GM19239 (cell line): ENCODE measurements around the gene PRKN.

Experiments used
- DNase-seq: peaks from one replicate; pipeline ENCODE4 v3.0.0; 2011; ENCODE audit warnings: low spot score; ENCODE audit not compliant: insufficient read length
- FAIRE-seq: peaks from 2 replicates; lab custom pipeline; 2011; peaks lifted over from hg19 to GRCh38; lab: Jason Lieb, UNC

The PRKN gene

DNA sequence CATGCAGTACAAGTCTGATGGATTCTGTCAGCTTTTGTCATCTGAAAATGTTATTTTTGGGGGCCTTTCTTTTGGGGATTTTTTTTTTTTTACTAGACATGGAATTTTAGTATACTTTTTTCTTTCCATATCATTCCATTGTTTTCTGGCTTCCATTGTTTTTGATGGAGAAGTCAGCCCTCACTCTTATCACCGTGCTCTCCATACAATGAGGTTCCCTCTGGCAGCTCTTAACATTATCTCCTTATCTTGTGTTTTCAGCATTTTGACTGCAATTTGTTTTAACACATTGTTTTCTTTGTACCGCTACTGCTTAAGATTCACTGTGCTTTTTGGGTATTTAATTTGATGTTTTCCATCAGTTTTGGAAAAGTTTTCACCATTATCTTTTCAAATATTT, 1262.2 kb downstream of the PRKN start:
- no peak for DNase-seq
- FAIRE-seq: no peak

DNA sequence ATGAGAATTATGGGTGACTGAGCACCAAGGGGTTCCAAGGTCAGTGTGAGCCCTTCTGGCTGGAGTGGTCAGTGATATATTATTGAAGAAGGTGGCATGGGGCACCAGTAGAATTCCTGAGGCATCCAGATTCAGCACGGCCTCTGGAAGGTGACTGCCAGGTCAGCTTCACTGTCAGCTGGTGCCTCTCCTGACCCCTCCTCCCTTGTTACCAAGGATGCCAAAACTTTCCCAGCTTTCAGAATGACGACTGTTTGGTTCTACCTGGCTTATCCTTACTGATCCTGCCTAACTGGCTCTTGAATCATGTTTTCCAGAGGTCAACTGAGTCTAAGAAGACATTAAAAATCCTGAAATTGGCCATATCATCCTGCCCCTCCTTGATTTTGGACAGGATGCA, 1264.5 kb downstream of the PRKN start:
- no peak for FAIRE-seq
- DNase-seq: no peak

DNA sequence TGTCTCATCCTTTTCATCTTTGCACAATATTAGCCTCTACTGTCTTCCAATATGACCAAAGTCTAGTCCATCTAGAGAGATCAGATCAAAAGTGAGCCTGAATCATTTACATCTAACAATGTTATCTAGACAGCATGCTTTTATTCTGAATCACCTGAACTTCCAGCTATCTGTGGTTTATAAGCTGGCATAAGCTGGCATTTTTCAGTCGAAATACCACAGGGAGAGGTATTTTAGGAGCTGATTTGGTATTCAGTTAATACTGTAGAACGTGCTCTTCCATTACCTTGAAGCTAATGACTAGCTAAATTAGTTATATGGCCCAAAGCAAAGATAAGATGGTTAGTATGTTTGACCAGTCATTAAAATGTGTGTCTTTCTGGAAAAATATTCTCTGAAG, 1265.4 kb downstream of the PRKN start:
- DNase-seq (no peak), FAIRE-seq (no peak)

DNA sequence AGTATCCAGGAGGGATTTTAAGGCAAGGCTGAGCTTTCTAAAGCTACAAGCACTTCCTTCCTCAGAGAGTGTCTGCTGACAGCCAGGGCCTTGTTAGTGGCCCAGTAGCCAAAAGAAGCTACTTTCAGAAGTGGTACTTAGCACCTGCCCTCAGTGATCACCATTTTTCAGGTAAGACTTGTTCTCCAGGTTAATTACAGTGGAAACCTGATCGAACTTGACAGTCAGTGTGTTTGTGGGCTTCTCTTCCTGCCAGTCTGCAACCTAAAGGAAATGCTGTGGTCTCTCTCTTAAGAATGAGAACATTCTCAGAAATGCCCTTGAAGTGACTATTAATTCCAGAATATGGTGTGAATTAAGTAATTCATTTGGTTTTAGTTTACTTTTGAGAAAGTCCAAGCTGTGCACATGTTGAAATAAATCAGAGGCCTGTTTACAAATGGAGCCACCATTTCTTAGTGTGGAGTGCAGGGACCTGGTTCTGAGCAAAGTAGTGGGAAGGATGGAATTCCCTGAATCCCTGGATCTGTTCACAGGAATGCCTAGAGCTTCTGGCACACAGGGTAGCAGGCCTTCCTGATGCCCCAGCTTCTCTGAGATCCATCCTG, 1268.5 kb downstream of the PRKN start:
- FAIRE-seq: no peak
- DNase-seq: no peak

DNA sequence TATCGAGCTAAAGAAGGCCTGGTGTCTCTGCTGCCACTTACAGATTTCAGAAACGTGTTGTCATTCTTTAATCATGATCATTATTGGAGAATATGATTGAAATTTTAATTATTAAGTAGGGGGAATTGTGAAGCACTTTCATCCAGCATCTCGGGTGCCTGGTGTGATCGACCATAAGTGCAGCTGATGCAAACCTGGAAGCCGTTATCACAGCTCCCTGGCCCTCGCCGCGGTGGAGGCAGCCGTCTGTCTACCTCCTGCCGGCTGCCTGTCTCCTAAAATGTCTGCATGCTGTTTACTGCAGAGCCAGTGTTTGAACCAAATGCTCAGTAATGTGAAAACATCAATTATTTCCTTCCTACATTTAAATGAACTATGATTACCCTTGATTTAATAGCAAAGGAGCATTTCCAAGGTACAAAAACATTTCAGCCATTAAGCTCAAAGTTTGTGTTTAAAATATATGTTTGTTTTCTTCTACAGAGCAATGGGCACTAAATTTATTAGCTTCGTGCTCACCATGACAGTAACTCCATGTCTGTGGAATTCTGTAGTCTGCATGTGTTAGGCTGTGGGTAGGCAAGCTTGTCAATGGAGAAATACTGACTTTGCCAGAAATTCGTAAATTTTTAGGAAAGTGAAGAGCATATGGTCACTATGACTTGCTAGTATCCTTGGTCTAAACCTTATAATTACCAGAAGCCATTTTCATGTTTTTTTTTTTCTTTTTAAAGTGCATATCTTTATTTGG, 1269.2 kb downstream of the PRKN start:
- FAIRE-seq: no peak
- no peak for DNase-seq

DNA sequence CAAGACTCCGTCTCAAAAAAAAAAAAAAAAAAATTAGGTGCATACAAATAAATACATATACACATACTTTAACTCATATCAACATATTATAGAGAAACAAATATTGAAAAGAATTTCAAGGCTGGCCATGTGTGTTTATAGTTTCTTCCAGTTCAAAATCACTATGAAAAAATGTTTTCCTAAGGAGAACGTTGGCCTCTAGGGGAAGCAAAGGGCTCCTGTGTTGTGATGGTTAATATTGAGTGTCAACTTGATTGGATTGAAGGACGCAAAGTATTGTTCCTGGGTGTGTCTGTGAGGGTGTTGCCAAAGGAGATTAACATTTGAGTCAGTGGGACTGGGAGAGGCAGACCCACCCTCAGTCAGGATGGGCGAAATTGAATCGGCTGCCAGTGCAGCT, 1271.7 kb downstream of the PRKN start:
- FAIRE-seq: no peak
- no peak for DNase-seq

DNA sequence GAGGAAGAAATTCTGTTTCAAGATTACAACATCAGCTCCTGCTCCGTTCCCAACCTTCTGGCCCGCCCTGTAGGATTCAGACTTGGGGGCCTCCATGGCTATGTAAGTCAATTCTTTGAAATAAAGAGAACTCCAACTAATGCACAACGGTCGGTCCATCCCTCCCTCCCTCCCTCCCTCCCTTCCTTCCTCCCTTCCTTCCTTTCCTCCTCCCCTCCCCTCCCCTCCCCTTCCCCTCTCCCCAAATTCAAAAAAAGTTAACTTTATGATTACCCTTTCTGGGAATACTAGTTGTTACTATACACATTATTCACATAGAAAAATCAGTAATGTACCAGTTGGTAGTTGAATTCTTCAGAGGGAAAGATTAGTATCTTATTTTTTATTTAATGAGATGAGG, 1274.0 kb downstream of the PRKN start:
- DNase-seq (no peak), FAIRE-seq (no peak)

DNA sequence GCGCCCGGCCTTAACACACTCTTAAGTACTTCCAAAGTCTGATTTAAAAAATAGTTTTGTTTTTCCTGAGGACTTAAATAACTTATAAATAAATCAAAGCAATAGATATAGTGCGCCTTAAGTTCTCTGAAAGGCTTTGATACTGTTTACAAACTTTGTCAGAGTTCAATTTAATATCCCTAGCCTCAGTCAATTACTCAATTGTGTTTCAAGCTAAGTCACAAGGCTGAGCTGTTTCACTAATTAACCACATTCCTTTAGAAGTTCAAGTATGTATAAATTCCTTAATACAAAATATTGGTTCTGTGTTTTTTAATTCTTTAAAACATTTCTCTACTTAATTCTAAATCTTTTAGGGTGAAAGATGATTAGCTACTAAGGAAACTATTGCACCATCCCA, 1275.3 kb downstream of the PRKN start:
- DNase-seq (no peak), FAIRE-seq (no peak)

DNA sequence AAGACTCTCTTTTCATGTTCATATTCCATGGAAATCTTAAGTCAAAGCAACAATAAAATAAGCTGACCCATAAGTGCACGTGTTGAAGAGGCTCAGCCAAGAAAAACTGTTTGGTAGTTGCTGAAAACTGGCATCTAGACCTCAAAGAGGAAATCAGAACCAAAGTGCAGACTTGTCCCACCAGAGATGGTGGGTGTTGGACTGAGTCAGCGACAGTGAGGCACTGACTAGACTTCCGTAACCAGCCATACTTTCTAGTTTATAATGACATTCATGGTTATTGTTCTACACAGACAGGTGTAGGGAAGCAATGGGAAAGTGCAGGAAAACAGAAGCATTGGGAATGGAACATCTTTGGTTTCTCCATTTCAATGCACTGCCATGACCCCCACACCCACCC, 1278.0 kb downstream of the PRKN start:
- DNase-seq (no peak), FAIRE-seq (no peak)

DNA sequence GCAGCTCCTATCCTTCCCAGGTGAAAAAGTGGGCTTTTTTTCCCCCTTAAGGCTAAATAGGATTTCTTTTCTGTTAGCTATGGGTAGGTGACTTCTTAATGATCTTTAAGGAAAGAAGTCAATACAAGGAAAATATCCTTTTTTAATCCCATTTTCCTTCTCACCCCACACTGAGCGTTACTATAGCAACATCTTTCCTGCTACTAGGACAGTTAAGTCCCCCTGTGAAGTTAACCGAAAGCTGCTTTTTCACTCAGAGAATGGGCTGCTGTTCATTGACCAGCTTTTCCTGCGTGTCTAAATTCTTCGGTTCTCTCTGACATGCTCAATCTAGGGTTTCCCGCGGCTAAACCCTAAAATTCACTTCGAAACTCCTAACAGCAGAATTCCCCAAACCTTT, 1280.6 kb downstream of the PRKN start:
- FAIRE-seq (no peak), DNase-seq (no peak)

DNA sequence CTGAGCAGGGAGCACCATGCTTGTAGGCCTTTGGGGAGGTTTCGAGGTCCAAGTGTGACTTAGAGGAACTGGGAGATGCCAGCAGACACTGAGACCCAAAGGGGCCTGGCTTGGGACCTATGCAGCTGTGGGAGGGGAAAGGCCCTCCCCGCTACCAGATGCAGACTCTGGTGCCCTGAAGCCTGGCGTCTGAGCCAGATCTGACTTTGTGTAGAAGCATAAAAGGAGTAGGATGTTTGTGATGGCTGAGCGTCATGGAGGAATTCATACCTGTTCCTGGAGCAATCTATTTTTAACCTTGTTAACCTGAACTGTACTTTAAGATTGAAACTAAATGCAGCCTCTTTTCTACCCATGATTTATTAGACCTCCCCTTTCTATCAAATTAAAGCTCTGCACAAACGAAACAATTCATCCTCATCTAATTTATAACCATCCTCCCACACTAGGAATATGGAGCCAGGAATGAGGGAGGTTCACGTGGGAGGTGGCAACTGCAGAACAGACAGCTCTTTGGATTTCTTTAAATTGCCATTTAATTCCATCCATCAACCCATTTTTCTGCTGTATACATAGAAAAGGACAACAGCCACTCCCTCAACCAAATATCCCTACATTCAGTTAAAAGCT, 1281.2 kb downstream of the PRKN start:
- no peak for FAIRE-seq

DNA sequence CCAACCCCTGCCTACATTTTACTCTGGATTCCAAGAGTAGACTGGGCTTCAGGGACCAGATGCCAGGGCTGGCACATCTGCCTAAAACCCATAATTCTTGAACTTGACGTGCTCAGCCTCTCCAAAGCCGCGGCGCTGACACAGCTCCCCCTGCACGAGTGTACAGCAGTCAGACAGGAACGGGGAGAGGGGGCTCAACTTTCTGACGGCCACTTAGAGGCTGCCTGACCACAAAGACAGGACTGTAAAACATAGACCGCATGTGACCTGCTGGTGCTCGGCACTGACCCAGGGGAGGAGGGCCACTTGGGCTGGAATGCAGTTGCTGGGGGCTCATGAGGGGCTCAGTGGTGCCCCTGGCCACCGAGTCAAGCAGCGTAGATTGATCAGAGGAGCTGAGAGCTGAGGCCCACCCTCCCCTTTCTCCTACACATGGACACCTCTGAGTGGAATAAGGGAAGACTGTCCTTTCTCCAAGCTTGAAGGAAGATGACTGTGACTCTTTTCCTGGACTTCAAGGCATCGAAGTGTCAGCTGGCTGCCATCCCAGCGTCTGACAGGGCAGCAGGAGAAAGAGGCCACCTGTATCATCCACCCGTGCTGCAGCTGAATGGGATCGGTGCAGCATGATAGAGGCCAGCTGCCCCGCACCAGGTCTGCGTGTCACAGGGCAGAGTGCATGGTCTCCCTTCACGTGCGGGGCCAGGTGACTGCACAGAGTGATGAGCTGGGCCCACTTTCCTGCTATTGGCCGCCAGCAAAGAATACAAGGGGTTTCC, 1282.4 kb downstream of the PRKN start:
- DNase-seq (no peak), FAIRE-seq (no peak)

More for the DNA sequence above, 1281.2 kb downstream of the PRKN start:
- DNase-seq: no peak

DNA sequence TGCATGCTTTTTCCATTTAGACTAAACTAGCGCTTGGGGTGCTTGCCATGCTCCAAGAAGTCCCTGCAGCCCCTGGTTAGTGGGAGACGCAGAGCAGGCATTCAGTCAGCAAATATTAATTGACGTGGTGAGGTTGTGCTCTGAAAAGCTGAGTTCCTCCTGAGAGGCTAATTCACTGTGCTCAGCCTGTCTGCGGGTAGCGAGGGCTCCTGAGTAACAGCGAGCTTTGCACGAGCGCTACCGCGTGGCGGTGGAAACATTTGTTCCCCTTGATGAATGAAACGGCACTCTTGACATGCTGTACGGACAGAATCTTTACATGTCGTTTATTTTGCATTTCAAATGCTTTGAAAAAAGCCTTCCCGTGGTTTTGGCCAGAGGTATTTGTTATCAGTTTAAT, 1283.1 kb downstream of the PRKN start:
- FAIRE-seq: no peak
- DNase-seq: no peak

DNA sequence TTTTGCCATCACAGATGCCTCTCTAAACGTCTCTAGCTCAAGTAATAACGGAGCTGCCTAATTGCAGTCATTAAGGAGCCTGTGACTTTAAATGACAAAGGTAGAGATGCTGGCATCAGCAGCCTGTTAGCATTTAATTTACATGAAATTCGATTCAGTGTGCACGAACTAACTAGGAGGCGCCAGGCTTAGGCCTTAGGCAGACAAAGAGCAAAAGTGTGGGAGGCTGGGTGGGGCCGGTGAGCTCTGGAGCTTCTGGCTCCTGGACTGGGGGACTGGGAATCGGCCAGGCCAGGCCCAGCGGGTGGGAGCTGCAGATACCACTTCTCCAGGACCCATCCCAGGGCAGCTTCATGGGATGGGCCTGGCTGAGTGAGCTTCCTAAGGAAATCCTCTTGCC, 1283.7 kb downstream of the PRKN start:
- DNase-seq: no peak
- no peak for FAIRE-seq

DNA sequence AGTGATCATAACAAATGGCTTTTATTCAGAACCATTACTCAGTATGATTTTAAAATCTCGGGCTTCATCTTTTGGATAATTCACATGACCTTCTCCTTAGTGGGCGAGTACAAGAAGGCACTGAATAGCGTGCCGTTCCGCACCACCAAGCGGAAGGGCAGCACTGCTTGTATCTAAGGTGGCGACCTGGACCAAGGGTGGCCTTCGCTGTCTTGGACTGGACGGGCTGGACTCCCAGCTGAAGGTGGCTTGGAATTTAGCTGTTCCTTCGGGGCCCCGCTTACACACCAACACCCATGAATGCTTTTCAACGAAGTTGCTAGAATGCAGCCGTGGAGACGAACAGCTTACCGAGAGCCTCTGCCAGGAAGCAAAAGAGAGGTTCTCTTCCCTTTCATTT, 1285.1 kb downstream of the PRKN start:
- FAIRE-seq (no peak), DNase-seq (no peak)

DNA sequence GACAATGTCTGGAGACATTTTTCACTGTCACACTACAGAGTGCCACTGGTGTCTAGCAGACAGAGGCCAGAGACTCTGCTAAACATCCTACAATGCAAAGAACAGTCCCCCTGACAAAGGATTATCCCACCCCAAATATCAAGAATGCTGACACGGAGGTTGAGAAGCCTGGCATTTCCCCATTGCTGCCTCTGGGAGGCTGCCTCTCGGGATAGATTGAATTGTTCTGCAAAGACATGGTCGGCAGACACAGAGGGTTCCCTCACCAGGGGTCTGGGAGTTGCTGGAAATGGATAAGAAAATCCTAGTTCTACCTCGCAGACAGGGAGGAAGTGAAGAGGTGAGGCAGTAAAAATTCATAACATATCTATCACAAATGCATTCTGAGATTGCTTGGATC, 1287.3 kb downstream of the PRKN start:
- DNase-seq (no peak), FAIRE-seq (no peak)

DNA sequence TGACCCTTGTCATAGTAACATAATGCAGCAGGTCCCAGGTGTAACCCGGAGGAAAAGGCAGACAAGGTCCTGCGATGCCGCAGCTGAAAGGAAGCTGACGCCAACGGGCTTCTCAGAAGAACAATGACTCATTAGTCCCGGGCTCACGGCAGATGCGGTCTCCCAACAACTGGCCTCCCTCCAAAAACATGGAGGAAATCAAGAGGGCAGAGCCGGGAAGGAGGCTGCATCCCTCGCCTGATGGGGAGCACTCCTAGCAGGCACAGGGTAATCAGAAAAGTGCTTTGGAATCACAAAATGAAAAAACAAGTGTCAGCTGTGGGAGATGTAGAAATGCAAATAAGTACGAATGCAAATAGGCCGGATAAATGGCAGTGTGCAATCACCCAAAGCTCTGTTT, 1288.5 kb downstream of the PRKN start:
- no peak for FAIRE-seq
- DNase-seq: no peak

DNA sequence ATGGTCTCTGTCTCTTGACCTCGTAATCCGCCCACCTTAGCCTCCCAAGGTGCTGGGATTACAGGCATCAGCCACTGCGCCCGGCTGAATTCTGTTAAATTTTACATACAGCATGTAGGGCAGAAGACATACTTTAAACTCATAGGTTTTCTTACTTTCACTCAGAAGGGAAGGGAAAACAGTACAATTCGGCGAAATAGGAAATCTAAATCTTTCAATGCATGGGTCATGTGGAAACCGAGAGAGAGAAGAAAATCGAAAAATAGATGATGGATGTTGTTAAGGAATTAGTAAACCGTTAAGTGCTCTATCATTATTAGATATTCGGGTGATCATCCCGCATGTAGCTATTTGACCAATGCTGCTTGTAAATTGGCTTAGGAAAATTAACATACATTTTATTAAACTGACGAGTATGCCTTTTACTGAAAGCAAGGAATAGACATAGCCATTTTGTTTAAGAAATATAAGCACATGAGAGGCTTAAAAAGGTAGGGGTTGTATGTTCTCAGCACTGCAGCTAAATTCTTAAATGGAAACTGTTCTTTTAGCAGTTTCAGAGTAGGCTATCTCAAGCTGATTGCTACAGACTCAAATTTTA, 1289.0 kb downstream of the PRKN start:
- FAIRE-seq: no peak

DNA sequence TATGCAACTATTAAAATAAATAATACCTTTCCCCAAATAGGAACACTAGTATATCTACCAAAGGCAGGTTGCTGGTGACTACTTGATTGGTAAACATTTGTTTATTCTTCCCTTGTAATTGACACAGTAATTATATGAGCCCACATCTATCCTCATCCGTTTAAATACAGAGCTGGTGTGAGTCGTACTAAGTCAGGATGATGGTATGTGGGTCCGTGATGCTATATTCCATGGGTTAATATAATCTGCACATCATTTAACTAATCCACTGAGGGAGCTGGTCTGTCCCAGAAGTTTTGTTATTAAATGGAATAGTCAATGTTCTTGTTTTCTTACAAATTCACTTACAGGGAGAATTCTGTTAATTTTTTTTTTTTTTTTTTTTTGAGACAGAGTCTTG, 1289.7 kb downstream of the PRKN start:
- DNase-seq (no peak), FAIRE-seq (no peak)

More for the DNA sequence above, 1289.0 kb downstream of the PRKN start:
- no peak for DNase-seq

DNA sequence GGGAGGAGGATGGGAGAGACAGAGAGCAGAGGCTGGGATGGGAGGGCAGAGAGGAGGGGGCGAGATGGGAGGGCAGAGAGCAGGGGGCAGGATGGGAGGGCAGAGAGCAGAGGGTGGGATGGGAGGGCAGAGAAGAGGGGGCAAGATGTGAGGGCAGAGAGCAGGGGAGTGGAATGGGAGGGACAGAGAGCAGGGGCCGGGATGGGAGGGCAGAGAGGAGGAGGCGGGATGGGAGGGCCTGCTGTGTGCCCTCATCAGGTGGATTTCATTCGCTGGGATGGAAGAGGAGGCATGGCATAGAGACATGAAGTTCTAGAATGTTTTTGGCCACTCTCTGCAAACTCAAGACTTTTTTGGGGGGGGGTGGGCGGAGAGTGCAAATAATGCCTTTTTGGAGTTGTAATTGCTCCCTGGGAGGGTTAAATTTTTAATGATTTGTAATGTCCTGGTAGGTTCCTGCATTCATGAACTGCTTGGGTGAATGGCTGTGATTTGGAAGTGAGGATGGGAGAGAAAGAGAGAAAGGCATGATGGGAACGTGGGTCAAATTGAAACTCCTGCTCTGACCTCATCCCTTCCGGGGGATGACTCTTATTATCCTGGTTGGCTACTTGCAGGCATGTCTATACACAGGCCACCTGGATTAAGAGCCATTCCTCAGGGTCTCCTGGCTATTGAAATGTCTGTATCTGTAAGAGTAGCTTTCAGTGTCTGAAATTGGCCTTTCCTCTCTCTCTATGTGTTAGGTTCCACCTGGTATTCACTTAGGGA, 1291.3 kb downstream of the PRKN start:
- no peak for FAIRE-seq
- DNase-seq: no peak
